CD4-positive, alpha-beta T cell treated with Interleukin-4 for 4 hours (primary cell): ENCODE data around the gene WDR17.

ENCODE experiments used
- DNase-seq: peaks from one replicate; pipeline ENCODE4 v3.0.0-alpha.2; 2020

The WDR17 gene

GRCh38 chr4:176102414-176103063 is 36.9 kb downstream of the WDR17 start:
- no peak for DNase-seq

GRCh38 chr4:176107695-176108094 is 42.1 kb downstream of the WDR17 start:
- DNase-seq, result no peak

- DNase-seq, result no peak
Observed at GRCh38 chr4:176123710-176124407, 58.2 kb downstream of the WDR17 start.

- DNase-seq, result no peak
Observed at GRCh38 chr4:176125063-176125462, 59.4 kb downstream of the WDR17 start.

- DNase-seq, result no peak
Observed at GRCh38 chr4:176134670-176135069, 69.0 kb downstream of the WDR17 start.

GRCh38 chr4:176137631-176138030 is 72.0 kb downstream of the WDR17 start:
- no peak for DNase-seq

- DNase-seq, result no peak
Observed at GRCh38 chr4:176139518-176139917, 73.9 kb downstream of the WDR17 start.

- no peak for DNase-seq
Observed at GRCh38 chr4:176142253-176142652, 76.6 kb downstream of the WDR17 start.

- DNase-seq, result no peak
Observed at GRCh38 chr4:176149680-176150355, 84.2 kb downstream of the WDR17 start.

- no peak for DNase-seq
Observed at GRCh38 chr4:176150356-176150682, 84.7 kb downstream of the WDR17 start.

GRCh38 chr4:176150704-176151103 is 85.1 kb downstream of the WDR17 start:
- DNase-seq, result no peak

GRCh38 chr4:176153124-176153523 is 87.5 kb downstream of the WDR17 start:
- no peak for DNase-seq

GRCh38 chr4:176156656-176157055 is 91.0 kb downstream of the WDR17 start:
- no peak for DNase-seq

GRCh38 chr4:176163041-176163440 is 97.4 kb downstream of the WDR17 start:
- DNase-seq, result no peak

- no peak for DNase-seq
Observed at GRCh38 chr4:176185051-176185450, 119.4 kb downstream of the WDR17 start.

GRCh38 chr4:176186067-176186466 is 120.4 kb downstream of the WDR17 start:
- no peak for DNase-seq

GRCh38 chr4:176186671-176187395 is 121.2 kb downstream of the WDR17 start:
- no peak for DNase-seq

- DNase-seq, result no peak
Observed at GRCh38 chr4:176187624-176188023, 122.0 kb downstream of the WDR17 start.

GRCh38 chr4:176188654-176189053 is 123.0 kb downstream of the WDR17 start:
- no peak for DNase-seq

GRCh38 chr4:176189891-176190795 is 124.5 kb downstream of the WDR17 start:
- DNase-seq, result no peak

- DNase-seq, result no peak
Observed at GRCh38 chr4:176191974-176192373, 126.3 kb downstream of the WDR17 start.

GRCh38 chr4:176193126-176193525 is 127.5 kb downstream of the WDR17 start:
- DNase-seq, result no peak

- DNase-seq, result no peak
Observed at GRCh38 chr4:176193938-176194337, 128.3 kb downstream of the WDR17 start.
